GM18868 (cell line): ENCODE measurements around the gene RASIP1.
A peak's percentile ranks its signal among the peaks of the same experiment; 100 is the strongest.
"Not testable (repeated sequence)": the region's sequence is repeated elsewhere in the genome, so short reads cannot be mapped to it uniquely, and the experiment has no call there.

ENCODE experiments used
- ATAC-seq: cut with Tn5 transposase; IDR thresholded peaks from one replicate; pipeline ENCODE4 v1.9.1; 2021; ENCODE audit warnings: mild to moderate bottlenecking, moderate library complexity; ENCODE audit not compliant: unreplicated experiment

Gene RASIP1

GRCh38 chr19:48737360-48737998, 2.9 kb downstream of the RASIP1 start:
- no peak for ATAC-seq

- no peak for ATAC-seq
Measured at GRCh38 chr19:48735031-48735615, 5.3 kb downstream of the RASIP1 start.

GRCh38 chr19:48734625-48735024, 5.8 kb downstream of the RASIP1 start:
- no peak for ATAC-seq

GRCh38 chr19:48731452-48731851, 9.0 kb downstream of the RASIP1 start:
- ATAC-seq = no peak

GRCh38 chr19:48728911-48729664, 11.3 kb downstream of the RASIP1 start:
- no peak for ATAC-seq

- no peak for ATAC-seq
Measured at GRCh38 chr19:48726556-48726955, 13.9 kb downstream of the RASIP1 start.

GRCh38 chr19:48724796-48725753, 15.3 kb downstream of the RASIP1 start:
- no peak for ATAC-seq

GRCh38 chr19:48722196-48722708, 18.2 kb downstream of the RASIP1 start:
- ATAC-seq = no peak

- peak; percentile 79 for ATAC-seq
Measured at GRCh38 chr19:48720613-48721296, 19.7 kb downstream of the RASIP1 start.

- peak; percentile 6 for ATAC-seq
Measured at GRCh38 chr19:48720251-48720612, 20.2 kb downstream of the RASIP1 start.

- no peak for ATAC-seq
Measured at GRCh38 chr19:48719263-48720171, 20.9 kb downstream of the RASIP1 start, which contains the start of gene MAMSTR. MAMSTR (minus strand) TSS chr19:48719725; CDS start chr19:48719031, 694 bp downstream.

GRCh38 chr19:48718711-48719231, 21.6 kb downstream of the RASIP1 start:
- ATAC-seq = no peak

- not testable (repeated sequence) for ATAC-seq
Measured at GRCh38 chr19:48718106-48718505, 22.3 kb downstream of the RASIP1 start.

- ATAC-seq = no peak
Measured at GRCh38 chr19:48716562-48717291, 23.7 kb downstream of the RASIP1 start.

GRCh38 chr19:48715681-48716171, 24.7 kb downstream of the RASIP1 start:
- no peak for ATAC-seq

GRCh38 chr19:48714759-48715675, 25.4 kb downstream of the RASIP1 start:
- no peak for ATAC-seq
